ENCODE measurements around the gene DGCR2. TPM values are rescaled to one million over a fixed set of nuclear protein-coding genes. Genes with fewer than 3 reads are reported as not detected.

DGCR2 gene
- total RNA-seq, 3 donors from 2014 or later = 36.8 to 58.4 (median 42.9) TPM

- Histone ChIP-seq H3K36me3 (no peaks in the 10 kb centered on the region), H3K9me3 (no peaks in the 10 kb centered on the region), H3K27me3 (no peaks in the 10 kb centered on the region), H3K4me3 (no peak overlapping the region), H3K4me1 (no peaks in the 10 kb centered on the region), H3K27ac (no peak overlapping the region)
- intact Hi-C loops (cut with DNase I; ENCODE audit: low total_unique reads) = loop anchor here (5.0 kb wide), 1 partner anchor 36 kb away; no protein-coding TSS in a partner anchor
- no peak for DNase-seq (ENCODE audit: low spot score in 2 of 2)
- TF ChIP-seq CTCF (IDR thresholded peaks at IDR 0.05) (no peak), POLR2A (IDR thresholded peaks at IDR 0.05) (no peak), POLR2AphosphoS5 (IDR thresholded peaks at IDR 0.05) (no peak)
These were observed 58.4 kb downstream of the DGCR2 start for GRCh38 chr22:19063581-19064353.

- Histone ChIP-seq H3K27me3 (no peaks in the 10 kb centered on the region), H3K9me3 (no peaks in the 10 kb centered on the region), H3K36me3 (no peaks in the 10 kb centered on the region), H3K27ac (no peak overlapping the region), H3K4me3 (no peak overlapping the region), H3K4me1 (no peaks in the 10 kb centered on the region)
- TF ChIP-seq POLR2A (IDR thresholded peaks at IDR 0.05) (no peak), CTCF (IDR thresholded peaks at IDR 0.05) (no peak)
- DNase-seq (ENCODE audit: low spot score in 2 of 2) = no peak
- intact Hi-C loops (cut with DNase I; ENCODE audit: low total_unique reads) = loop anchor here (5.0 kb wide), 1 partner anchor 36 kb away; no protein-coding TSS in a partner anchor
These were observed 59.3 kb downstream of the DGCR2 start for GRCh38 chr22:19062943-19063308.

GRCh38 chr22:19062139-19062942 is 59.9 kb downstream of the DGCR2 start:
- Histone ChIP-seq H3K27me3 (no peaks in the 10 kb centered on the region), H3K4me1 (no peaks in the 10 kb centered on the region), H3K27ac (no peak overlapping the region), H3K36me3 (no peaks in the 10 kb centered on the region), H3K4me3 (no peak overlapping the region), H3K9me3 (no peaks in the 10 kb centered on the region)
- DNase-seq (ENCODE audit: low spot score in 2 of 2) = no peak
- no peak for TF ChIP-seq POLR2A (IDR thresholded peaks at IDR 0.05)
- TF ChIP-seq POLR2AphosphoS5 (IDR thresholded peaks at IDR 0.05) = no peak
- no peak for TF ChIP-seq CTCF (IDR thresholded peaks at IDR 0.05)
- intact Hi-C loops (cut with DNase I; ENCODE audit: low total_unique reads) = loop anchor here (5.0 kb wide), 1 partner anchor 35 kb away; no protein-coding TSS in a partner anchor

- no peak for TF ChIP-seq POLR2A (IDR thresholded peaks at IDR 0.05)
- TF ChIP-seq POLR2AphosphoS5 (IDR thresholded peaks at IDR 0.05) = no peak
- no peak for TF ChIP-seq CTCF (IDR thresholded peaks at IDR 0.05)
- no peaks in the 10 kb centered on the region for H3K36me3 ChIP-seq
- no peak for DNase-seq (ENCODE audit: low spot score in 2 of 2)
These were observed 60.6 kb downstream of the DGCR2 start for GRCh38 chr22:19061471-19062138.

More at GRCh38 chr22:19061471-19062138, 60.6 kb downstream of the DGCR2 start:
- no peaks in the 10 kb centered on the region for H3K27me3 ChIP-seq
- H3K4me1 ChIP-seq = no peaks in the 10 kb centered on the region
- no peak overlapping the region for H3K4me3 ChIP-seq
- intact Hi-C loops (cut with DNase I; ENCODE audit: low total_unique reads) = loop anchor here (5.0 kb wide), 1 partner anchor 34 kb away; no protein-coding TSS in a partner anchor
- no peak overlapping the region for H3K27ac ChIP-seq
- H3K9me3 ChIP-seq = no peaks in the 10 kb centered on the region
